HG02623 (cell line): ENCODE data around the gene TF.
"Not testable (repeated sequence)": the region's sequence is repeated elsewhere in the genome, so short reads cannot be mapped to it uniquely, and the experiment has no call there.

Source experiments
- ATAC-seq: cut with Tn5 transposase; IDR thresholded peaks from one replicate; pipeline ENCODE4 v1.9.1; 2021; ENCODE audit warnings: moderate library complexity; ENCODE audit not compliant: unreplicated experiment

Gene TF

GRCh38 chr3:133745981-133746711, at the start of gene TF:
TSS of gene TF (plus strand) at chr3:133746393. CDS start at chr3:133746441, 48 bp downstream.
- no peak for ATAC-seq

GRCh38 chr3:133697960-133698359, 48.2 kb upstream of the TF start:
- no peak for ATAC-seq

- no peak for ATAC-seq
Observed at GRCh38 chr3:133699467-133699866, 46.7 kb upstream of the TF start.

- no peak for ATAC-seq
Observed at GRCh38 chr3:133699903-133700302, 46.3 kb upstream of the TF start.

GRCh38 chr3:133700351-133700750, 45.8 kb upstream of the TF start:
- ATAC-seq: no peak

- ATAC-seq: no peak
Observed at GRCh38 chr3:133701435-133702358, 44.5 kb upstream of the TF start.

GRCh38 chr3:133703915-133704314, 42.3 kb upstream of the TF start:
- no peak for ATAC-seq

GRCh38 chr3:133706033-133706432, 40.2 kb upstream of the TF start:
- no peak for ATAC-seq

GRCh38 chr3:133709139-133709750, 36.9 kb upstream of the TF start:
- ATAC-seq: no peak

GRCh38 chr3:133711013-133711412, 35.2 kb upstream of the TF start:
- ATAC-seq: no peak

GRCh38 chr3:133712017-133712416, 34.2 kb upstream of the TF start:
- ATAC-seq: no peak

GRCh38 chr3:133713347-133713746, 32.8 kb upstream of the TF start:
- ATAC-seq: no peak

- no peak for ATAC-seq
Observed at GRCh38 chr3:133717424-133717823, 28.8 kb upstream of the TF start.

GRCh38 chr3:133722935-133723334, 23.3 kb upstream of the TF start:
- ATAC-seq: no peak

- no peak for ATAC-seq
Observed at GRCh38 chr3:133730993-133731392, 15.2 kb upstream of the TF start.

GRCh38 chr3:133732231-133732630, 14.0 kb upstream of the TF start:
- not testable (repeated sequence) for ATAC-seq

- no peak for ATAC-seq
Observed at GRCh38 chr3:133733226-133733625, 13.0 kb upstream of the TF start.

- ATAC-seq: no peak
Observed at GRCh38 chr3:133734305-133734704, 11.9 kb upstream of the TF start.

- no peak for ATAC-seq
Observed at GRCh38 chr3:133742351-133743091, 3.7 kb upstream of the TF start.

- ATAC-seq: no peak
Observed at GRCh38 chr3:133744241-133744640, 2.0 kb upstream of the TF start.

GRCh38 chr3:133745108-133745507, 1.1 kb upstream of the TF start:
- no peak for ATAC-seq
